GM10266 (cell line): Measurements from ENCODE around the gene ZBTB38.

Experiments
- DNase-seq: peaks from one replicate; pipeline ENCODE4 v3.0.0; 2012; ENCODE audit errors: extremely low spot score
- CTCF ChIP-seq: IDR thresholded peaks from 2 replicates; pipeline ENCODE4 v1.5.1; 2012; ENCODE audit warnings: mild to moderate bottlenecking, low read depth; ENCODE audit not compliant: control insufficient read depth, insufficient read depth; ENCODE audit errors: missing control alignments

Gene ZBTB38

GRCh38 chr3:141349711-141350110 lies 18.6 kb upstream of the ZBTB38 start:
- no peak for DNase-seq
- no peak for TF ChIP-seq CTCF

DNA sequence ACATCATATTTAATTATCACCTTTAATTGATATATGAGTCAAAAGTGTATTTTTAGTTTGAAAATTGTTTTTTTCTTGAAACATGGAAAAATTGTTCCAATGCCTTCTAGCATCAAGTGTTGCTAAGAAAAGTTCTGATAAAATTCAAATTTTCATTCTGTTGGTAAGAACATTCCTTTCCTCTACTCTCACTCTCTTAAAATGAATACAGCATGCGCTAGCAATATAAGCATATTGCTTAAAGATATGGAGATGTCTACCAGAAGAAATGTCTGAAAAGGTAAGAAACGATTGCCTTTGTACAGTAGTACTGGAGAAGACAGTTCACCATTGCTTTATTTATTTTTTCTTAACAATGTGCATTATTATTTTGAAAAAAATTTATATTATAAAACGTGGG lies 17.6 kb upstream of the ZBTB38 start:
- no peak for DNase-seq
- no peak for TF ChIP-seq CTCF

GRCh38 chr3:141352262-141352984 lies 15.9 kb upstream of the ZBTB38 start:
- DNase-seq, result no peak
- TF ChIP-seq CTCF, result no peak

GRCh38 chr3:141353652-141354495 lies 14.4 kb upstream of the ZBTB38 start:
- no peak for TF ChIP-seq CTCF
- DNase-seq, result no peak

DNA sequence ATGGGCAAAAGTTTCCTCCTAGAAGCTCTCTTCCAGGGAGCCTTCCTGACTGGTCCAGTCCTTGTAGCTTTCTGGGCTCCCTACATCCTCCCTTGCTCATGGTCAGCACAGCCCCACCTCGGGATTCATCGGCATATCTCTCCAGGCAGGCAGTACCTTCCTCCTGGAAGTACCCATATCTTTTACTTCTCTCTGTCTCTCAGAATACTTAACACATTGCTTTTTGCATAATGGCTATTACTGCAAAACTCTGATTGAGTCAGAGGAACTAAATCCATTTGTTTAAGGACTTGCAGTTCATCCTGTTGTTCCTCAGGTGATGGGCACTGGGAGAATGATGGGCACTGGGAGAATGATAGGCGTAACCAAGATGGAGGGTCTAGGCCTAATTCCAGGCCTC lies 13.8 kb upstream of the ZBTB38 start:
- no peak for TF ChIP-seq CTCF
- DNase-seq, result no peak

DNA sequence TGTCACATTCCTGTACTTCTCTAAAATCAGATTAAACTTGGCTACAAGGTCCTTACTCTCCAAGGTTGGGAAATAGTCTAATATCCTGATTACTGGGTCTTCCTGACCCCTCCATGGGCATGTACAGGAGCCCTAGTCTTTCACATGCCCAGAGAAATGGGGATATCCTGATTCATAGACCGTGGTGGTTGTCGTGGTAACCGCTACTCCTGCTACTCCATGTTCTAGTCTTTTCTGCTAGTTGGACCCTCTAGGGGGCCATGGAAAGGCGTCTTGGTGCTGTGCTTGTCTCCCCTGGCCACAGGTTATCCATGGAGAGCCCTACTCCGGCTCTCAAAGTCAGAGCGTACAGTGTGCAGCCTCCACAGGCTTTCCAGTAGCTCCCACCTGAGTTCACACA lies 13.1 kb upstream of the ZBTB38 start:
- no peak for DNase-seq
- no peak for TF ChIP-seq CTCF

DNA sequence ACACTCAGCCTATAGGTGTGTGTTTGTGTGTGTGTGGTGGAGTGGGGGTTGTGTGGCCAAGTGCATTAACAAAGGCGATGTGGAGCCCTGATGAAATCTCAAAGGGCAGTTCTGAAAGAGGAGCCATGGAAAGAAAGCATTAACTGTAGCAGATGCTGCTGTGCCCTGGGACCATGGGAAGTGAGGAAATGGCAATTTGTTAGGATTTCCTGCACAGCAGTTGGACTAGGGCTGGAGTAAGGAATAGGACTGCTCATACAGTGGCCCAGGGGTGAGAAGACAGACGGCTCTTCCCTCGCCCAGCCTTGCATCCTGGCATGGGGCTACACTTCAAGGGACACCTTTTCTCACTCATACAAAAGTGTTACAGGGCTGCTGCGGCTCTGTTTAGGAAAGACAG lies 12.3 kb upstream of the ZBTB38 start:
- DNase-seq, result no peak
- no peak for TF ChIP-seq CTCF
